Measurements from ENCODE around the gene BRAP.

- no peak for TF ChIP-seq CTCF (conservative IDR thresholded peaks at IDR 0.05; ENCODE audit: low read depth, low read length)
- no peak for TF ChIP-seq EZH2 (IDR thresholded peaks at IDR 0.05; ENCODE audit: low read length, unreplicated experiment)
These were observed 884 bp upstream of the BRAP start for GRCh38 chr12:111686574-111687105.
